ENCODE data around the gene LY6G6F.

LY6G6F gene

DNA sequence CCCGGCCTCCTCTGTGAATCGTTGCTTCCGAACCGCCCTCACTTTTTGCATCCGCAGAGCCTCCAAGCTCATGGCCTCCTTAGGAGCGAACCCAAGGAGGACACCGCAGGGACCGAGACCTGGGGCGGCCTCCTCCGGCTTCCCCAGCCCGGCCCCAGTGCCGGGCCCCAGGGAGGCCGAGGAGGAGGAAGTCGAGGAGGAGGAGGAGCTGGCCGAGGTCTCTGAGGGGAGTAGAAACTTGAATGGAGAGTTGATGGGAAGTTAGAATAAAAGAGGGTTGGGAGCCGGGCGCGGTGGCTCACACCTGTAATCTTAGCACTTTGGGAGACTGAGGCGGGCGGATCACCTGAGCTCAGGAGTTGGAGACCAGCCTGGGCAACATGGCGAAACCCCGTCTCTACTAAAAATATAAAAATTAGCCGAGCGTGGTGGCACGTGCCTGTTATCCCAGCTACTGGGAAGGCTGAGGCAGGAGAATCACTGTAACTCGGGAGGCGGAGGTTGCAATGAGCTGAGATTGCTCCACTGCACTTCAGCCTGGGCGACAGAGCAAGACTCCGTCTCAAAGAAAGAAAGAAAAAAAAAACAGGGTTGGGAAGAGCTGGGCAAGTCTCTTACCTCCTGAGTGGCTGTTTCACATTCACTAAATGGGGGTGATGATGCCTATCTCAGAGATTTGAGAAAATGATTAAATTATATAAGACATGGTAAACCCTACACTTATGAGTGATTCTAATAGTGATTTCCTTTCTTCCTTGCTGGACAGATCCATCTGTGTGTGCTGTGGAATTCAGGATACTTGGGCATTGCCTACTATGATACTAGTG is 33.9 kb downstream of the LY6G6F start:
- in situ Hi-C loops (cut with MboI; ENCODE audit: low pct_unique_long_range_greater_than_20kb, low sequenced_read_pairs, unreplicated experiment): no loop called here
- no peak for DNase-seq (ENCODE audit: low spot score)
- TF ChIP-seq, protein P1, sequence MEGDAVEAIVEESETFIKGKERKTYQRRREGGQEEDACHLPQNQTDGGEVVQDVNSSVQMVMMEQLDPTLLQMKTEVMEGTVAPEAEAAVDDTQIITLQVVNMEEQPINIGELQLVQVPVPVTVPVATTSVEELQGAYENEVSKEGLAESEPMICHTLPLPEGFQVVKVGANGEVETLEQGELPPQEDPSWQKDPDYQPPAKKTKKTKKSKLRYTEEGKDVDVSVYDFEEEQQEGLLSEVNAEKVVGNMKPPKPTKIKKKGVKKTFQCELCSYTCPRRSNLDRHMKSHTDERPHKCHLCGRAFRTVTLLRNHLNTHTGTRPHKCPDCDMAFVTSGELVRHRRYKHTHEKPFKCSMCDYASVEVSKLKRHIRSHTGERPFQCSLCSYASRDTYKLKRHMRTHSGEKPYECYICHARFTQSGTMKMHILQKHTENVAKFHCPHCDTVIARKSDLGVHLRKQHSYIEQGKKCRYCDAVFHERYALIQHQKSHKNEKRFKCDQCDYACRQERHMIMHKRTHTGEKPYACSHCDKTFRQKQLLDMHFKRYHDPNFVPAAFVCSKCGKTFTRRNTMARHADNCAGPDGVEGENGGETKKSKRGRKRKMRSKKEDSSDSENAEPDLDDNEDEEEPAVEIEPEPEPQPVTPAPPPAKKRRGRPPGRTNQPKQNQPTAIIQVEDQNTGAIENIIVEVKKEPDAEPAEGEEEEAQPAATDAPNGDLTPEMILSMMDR (IDR thresholded peaks at IDR 0.05; ENCODE audit: extremely low read depth, insufficient read depth, missing control alignments): no peak

DNA sequence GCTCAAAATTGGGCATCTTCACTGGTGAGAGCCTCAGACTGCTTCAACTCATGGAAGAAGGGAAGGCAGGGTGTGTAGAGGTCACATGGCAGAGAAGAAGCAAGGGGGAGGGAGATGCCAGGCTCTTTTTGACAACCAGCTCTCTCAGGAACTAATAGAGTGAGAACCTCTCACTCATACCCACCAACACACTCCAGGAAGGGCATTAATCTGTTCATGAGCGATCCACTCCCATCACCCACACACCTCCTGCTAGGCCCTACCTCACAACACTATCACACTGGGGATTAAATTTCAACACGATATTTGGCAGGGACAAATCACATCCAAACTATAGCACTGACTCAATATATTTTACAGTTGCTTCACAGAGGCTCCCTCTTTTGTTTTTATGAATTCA is 35.1 kb downstream of the LY6G6F start:
- TF ChIP-seq, protein P1 (IDR thresholded peaks at IDR 0.05; ENCODE audit: extremely low read depth, insufficient read depth, missing control alignments): no peak
- in situ Hi-C loops (cut with MboI; ENCODE audit: low pct_unique_long_range_greater_than_20kb, low sequenced_read_pairs, unreplicated experiment): no loop called here
- no peak for DNase-seq (ENCODE audit: low spot score)

DNA sequence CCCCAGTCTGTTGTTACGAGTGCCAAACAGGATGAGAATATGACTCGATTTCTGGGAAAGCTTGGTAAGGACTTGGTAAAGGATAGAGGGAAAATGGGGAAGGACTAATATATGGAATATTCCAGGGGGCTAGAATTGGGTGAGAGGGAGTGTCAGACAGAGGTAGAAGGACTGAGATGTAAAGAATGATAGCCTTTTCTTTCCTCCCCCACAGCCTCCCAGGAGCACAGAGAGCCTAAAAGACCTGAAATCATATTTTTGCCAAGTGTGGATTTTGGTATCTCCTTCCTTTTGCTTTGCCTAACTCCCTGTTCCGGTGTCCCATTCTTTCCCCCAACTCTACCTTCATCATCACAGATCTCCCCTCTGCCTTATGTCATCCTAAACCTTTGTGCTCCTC is 36.2 kb downstream of the LY6G6F start:
- no peak for DNase-seq (ENCODE audit: low spot score)
- in situ Hi-C loops (cut with MboI; ENCODE audit: low pct_unique_long_range_greater_than_20kb, low sequenced_read_pairs, unreplicated experiment): no loop called here
- TF ChIP-seq, protein P1 (IDR thresholded peaks at IDR 0.05; ENCODE audit: extremely low read depth, insufficient read depth, missing control alignments): no peak

DNA sequence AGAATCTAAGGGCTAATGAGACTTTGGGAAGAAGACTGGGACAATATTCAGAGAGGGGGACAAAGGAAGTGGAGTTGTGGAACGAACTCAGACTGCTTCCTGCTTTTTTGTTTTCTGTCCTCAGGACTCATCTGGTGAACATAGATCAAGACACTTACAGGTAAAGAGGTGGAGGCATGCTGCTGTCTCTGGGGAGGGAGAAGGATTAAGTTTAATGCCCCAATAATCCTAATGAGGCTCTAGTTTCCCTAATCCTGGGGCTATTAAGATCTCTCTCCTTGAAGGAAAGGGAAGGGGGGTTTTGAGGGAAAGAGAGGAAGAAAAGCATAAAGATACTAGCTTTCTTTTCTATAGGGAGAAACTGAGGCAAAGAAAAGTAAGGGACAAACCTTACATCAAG is 37.8 kb downstream of the LY6G6F start:
- in situ Hi-C loops (cut with MboI; ENCODE audit: low pct_unique_long_range_greater_than_20kb, low sequenced_read_pairs, unreplicated experiment): no loop called here
- TF ChIP-seq, protein P1 (IDR thresholded peaks at IDR 0.05; ENCODE audit: extremely low read depth, insufficient read depth, missing control alignments): no peak
- no peak for DNase-seq (ENCODE audit: low spot score)

DNA sequence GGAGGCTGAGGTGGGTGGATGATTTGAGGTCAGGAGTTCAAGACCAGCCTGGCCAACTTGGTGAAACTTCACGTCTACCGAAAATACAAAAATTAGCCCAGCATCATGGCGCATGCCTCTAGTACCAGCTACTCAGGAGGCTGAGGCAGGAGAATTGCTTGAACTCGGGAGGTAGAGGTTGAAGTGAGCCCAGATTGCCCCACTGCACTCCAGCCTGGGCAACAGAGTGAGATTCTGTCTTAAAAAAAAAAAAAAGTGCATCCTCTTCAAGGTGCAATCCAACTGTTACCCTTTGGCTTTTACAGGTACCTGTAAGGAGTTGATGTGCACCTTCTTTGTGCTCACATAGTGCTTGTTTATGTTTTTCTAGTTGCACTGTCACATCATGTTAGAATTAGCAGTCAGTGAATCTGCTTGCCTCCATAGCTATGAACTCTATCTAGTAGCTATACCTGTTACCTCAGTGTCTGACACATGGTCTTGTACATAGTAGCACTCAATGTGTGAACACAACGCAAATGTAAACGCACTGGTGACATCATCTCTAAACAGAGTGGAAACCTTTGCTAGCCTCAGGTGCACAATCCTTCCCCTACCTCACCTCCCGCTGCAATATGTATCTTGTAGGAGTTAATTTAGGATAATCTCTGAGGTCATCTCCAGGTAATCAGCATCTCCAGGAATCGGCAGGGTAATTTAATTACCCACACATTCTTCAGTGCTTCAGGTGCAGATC is 42.8 kb downstream of the LY6G6F start:
- DNase-seq (ENCODE audit: low spot score): no peak
- in situ Hi-C loops (cut with MboI; ENCODE audit: low pct_unique_long_range_greater_than_20kb, low sequenced_read_pairs, unreplicated experiment): no loop called here
- TF ChIP-seq, protein P1 (IDR thresholded peaks at IDR 0.05; ENCODE audit: extremely low read depth, insufficient read depth, missing control alignments): no peak

DNA sequence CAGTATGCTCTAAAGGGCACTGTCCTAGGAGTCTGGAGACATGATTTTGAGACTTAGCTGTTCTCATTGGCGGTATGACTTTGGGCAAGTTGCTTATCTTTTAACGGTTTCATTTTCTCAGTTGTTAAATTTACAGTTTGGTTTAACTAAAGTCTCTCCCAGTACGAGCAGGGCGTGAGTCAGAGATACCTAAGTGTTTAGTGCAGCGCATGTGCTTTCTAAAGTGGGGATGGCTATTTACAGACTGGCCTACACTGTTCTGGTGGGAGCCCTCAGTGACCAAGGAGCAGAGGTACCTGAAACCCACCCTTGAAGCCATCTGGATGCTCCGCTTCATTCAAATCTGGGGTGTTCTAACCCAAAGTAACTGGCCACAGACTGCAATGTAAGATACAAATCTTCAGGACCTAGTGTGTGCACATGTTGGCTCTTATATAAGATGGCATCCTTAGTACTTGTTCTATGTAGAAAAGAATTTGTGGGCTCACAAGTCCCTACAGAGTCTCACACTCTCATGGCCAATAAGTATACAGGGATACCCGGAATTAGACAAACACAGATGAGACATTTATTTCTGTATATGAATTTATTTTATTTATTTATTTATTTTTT is 43.9 kb downstream of the LY6G6F start:
- DNase-seq (ENCODE audit: low spot score): no peak

More for the DNA sequence above, 43.9 kb downstream of the LY6G6F start:
- TF ChIP-seq, protein P1 (IDR thresholded peaks at IDR 0.05; ENCODE audit: extremely low read depth, insufficient read depth, missing control alignments): no peak
- in situ Hi-C loops (cut with MboI; ENCODE audit: low pct_unique_long_range_greater_than_20kb, low sequenced_read_pairs, unreplicated experiment): no loop called here

Measured in GM13977 (cell line).